ENCODE results near the gene TMEM209.

The TMEM209 gene

GRCh38 chr7:130118801-130119200, 86.4 kb downstream of the TMEM209 start (continued):
- no peak for TF ChIP-seq ZBTB48 (tag by site-specific recombination; IDR thresholded peaks at IDR 0.05)
- no peak for TF ChIP-seq HOXD13 (CRISPR knock-in tag; IDR thresholded peaks at IDR 0.05; ENCODE audit: borderline replicate concordance)
- TF ChIP-seq RBAK (tag by site-specific recombination; IDR thresholded peaks at IDR 0.05) = no peak
- no peak for TF ChIP-seq ZNF23 (tag by site-specific recombination; IDR thresholded peaks at IDR 0.05; ENCODE audit: borderline replicate concordance)
- no peak for TF ChIP-seq ZNF211 (tag by site-specific recombination; IDR thresholded peaks at IDR 0.05; ENCODE audit: low read depth)
- no peak for TF ChIP-seq PRDM1 (tag by site-specific recombination; IDR thresholded peaks at IDR 0.05)
- no peak for TF ChIP-seq ZNF416 (tag by site-specific recombination; IDR thresholded peaks at IDR 0.05)
- no peak for TF ChIP-seq ZNF148 (tag by site-specific recombination; IDR thresholded peaks at IDR 0.05; ENCODE audit: borderline replicate concordance)
- TF ChIP-seq ZFP69B (tag by site-specific recombination; IDR thresholded peaks at IDR 0.05) = no peak

- POLR2A ChIA-PET = no interaction called here
Observed at GRCh38 chr7:130118294-130118693, 86.9 kb downstream of the TMEM209 start.

GRCh38 chr7:130114776-130115175, 90.4 kb downstream of the TMEM209 start:
- CTCF ChIA-PET = interaction anchor here (1.2 kb wide), 1 partner anchor 43 kb away, joined by 4 read pairs; no protein-coding TSS in a partner anchor
- Histone ChIP-seq H3K4me3 (ENCODE audit: low read depth, low read length) (no peak overlapping the region), H3K9me3 (ENCODE audit: control insufficient read depth, insufficient read depth, low read depth, low read length) (no peaks in the 10 kb centered on the region), H3K4me1 (ENCODE audit: control insufficient read depth, insufficient read depth, low read length) (no peaks in the 10 kb centered on the region), H3K36me3 (ENCODE audit: control insufficient read depth in 2 of 2, insufficient read depth in 1 of 2, low read length in 2 of 2) (no peaks in the 10 kb centered on the region; a peak in 1 of 3 replicates), H3K27ac (ENCODE audit: extremely low read depth, low read depth, low read length) (no peak overlapping the region)
- POLR2A ChIA-PET = interaction anchor here (0.9 kb wide), 1 partner anchor 91 kb away, joined by 3 read pairs; the partner anchor contains the start of gene TMEM209
- TF ChIP-seq ZBTB6 (tag by site-specific recombination; IDR thresholded peaks at IDR 0.05) (no peak), ZXDB (tag by site-specific recombination; IDR thresholded peaks at IDR 0.05) (no peak), HOXA7 (CRISPR knock-in tag; IDR thresholded peaks at IDR 0.05; ENCODE audit: borderline replicate concordance) (no peak), ZNF341 (tag by site-specific recombination; IDR thresholded peaks at IDR 0.05; ENCODE audit: low read depth) (no peak), HOXD13 (CRISPR knock-in tag; IDR thresholded peaks at IDR 0.05; ENCODE audit: borderline replicate concordance) (no peak), ZNF76 (tag by site-specific recombination; IDR thresholded peaks at IDR 0.05; ENCODE audit: borderline replicate concordance, low read depth) (no peak), ZNF10 (tag by site-specific recombination; IDR thresholded peaks at IDR 0.05) (no peak), ZSCAN5A (tag by site-specific recombination; IDR thresholded peaks at IDR 0.05) (no peak), ZEB2 (tag by site-specific recombination; IDR thresholded peaks at IDR 0.05) (no peak), GLI4 (tag by site-specific recombination; IDR thresholded peaks at IDR 0.05) (no peak)

More at GRCh38 chr7:130118294-130118693, 86.9 kb downstream of the TMEM209 start:
- no peaks in the 10 kb centered on the region for H3K4me1 ChIP-seq (ENCODE audit: control insufficient read depth, insufficient read depth, low read length)
- H3K9me3 ChIP-seq (ENCODE audit: control insufficient read depth, insufficient read depth, low read depth, low read length) = no peaks in the 10 kb centered on the region
- H3K27ac ChIP-seq (ENCODE audit: extremely low read depth, low read depth, low read length) = no peak overlapping the region
- TF ChIP-seq ZNF24 (tag by site-specific recombination; IDR thresholded peaks at IDR 0.05) = no peak
- TF ChIP-seq ZSCAN5A (tag by site-specific recombination; IDR thresholded peaks at IDR 0.05) = no peak
- TF ChIP-seq ZNF677 (tag by site-specific recombination; IDR thresholded peaks at IDR 0.05) = no peak
- no peak overlapping the region for H3K4me3 ChIP-seq (ENCODE audit: low read depth, low read length)
- CTCF ChIA-PET = no interaction called here
- H3K36me3 ChIP-seq (ENCODE audit: control insufficient read depth in 2 of 2, insufficient read depth in 1 of 2, low read length in 2 of 2) = peaks cover 0 to 23% of the 10 kb centered on the region in 2 experiments; a peak in 2 of 3 replicates
